Measurements from ENCODE around the gene IFFO2.

GRCh38 chr1:18939398-18940302 is 16.8 kb downstream of the IFFO2 start:
- no peak for TF ChIP-seq JUND (IDR thresholded peaks at IDR 0.05)
- no peak for TF ChIP-seq RAD21 (IDR thresholded peaks at IDR 0.05; ENCODE audit: low read depth)
- no peak for TF ChIP-seq POLR2AphosphoS5 (IDR thresholded peaks at IDR 0.05; ENCODE audit: low read depth, low read length)
- no peak for TF ChIP-seq CTCF (IDR thresholded peaks at IDR 0.05 in 2 of 3, conservative IDR thresholded peaks at IDR 0.05 in 1 of 3; ENCODE audit: borderline replicate concordance in 1 of 3, insufficient read depth in 1 of 3, low read depth in 2 of 3, low read length in 2 of 3)
- no peak for TF ChIP-seq MAX (IDR thresholded peaks at IDR 0.05)
- TF ChIP-seq EGR1 (IDR thresholded peaks at IDR 0.05; ENCODE audit: low read depth), result no peak
- no peak for TF ChIP-seq SIN3A (IDR thresholded peaks at IDR 0.05; ENCODE audit: low read depth)
- no peak for TF ChIP-seq POLR2A (IDR thresholded peaks at IDR 0.05; ENCODE audit: borderline replicate concordance, extremely low read depth, insufficient read depth, insufficient read length)
- TF ChIP-seq REST (IDR thresholded peaks at IDR 0.05; ENCODE audit: low read depth), result no peak
- TF ChIP-seq EZH2 (IDR thresholded peaks at IDR 0.05), result no peak
- TF ChIP-seq YY1 (IDR thresholded peaks at IDR 0.05; ENCODE audit: extremely low read depth, insufficient replicate concordance, low read depth, low read length), result no peak
- no peak for TF ChIP-seq CBX3 (IDR thresholded peaks at IDR 0.05; ENCODE audit: low read depth)
